K562 (cell line): ENCODE results near the gene TMPO. TPM values are rescaled to one million over a fixed set of nuclear protein-coding genes. Genes with fewer than 3 reads are reported as not detected.

Experiments
- ADNP ChIP-seq: fragments of 200-800 bp; sonication (Bioruptor generic); IDR thresholded peaks from 2 replicates; pipeline ENCODE4 v1.6.1; 2016; ENCODE audit warnings: missing genetic modification characterization, missing compliant biosample characterization
- ARID1B ChIP-seq: fragments of 450-650 bp; IDR thresholded peaks from 2 replicates; pipeline ENCODE4 v1.6.1; 2016; ENCODE audit warnings: antibody characterized with exemption, mild to moderate bottlenecking, inconsistent platforms
- BRF1 ChIP-seq: IDR thresholded peaks from 3 replicates; pipeline ENCODE4 v1.6.1; 2011; ENCODE audit warnings: borderline replicate concordance, mild to moderate bottlenecking; ENCODE audit not compliant: insufficient read length; ENCODE audit errors: extremely low read depth
- CBX3 ChIP-seq, 2 experiments: IDR thresholded peaks; 1 replicate in 1 of 2; 2 replicates in 1 of 2; pipeline ENCODE4 v1.6.1; 2012; ENCODE audit warnings: inconsistent platforms in 2 of 2, low read length in 2 of 2, borderline replicate concordance in 1 of 2, control low read depth in 1 of 2
- CHD4 ChIP-seq: fragments of 200-600 bp; sonication (generic); IDR thresholded peaks from 3 replicates; pipeline ENCODE4 v1.6.1; 2012; ENCODE audit warnings: low read depth, mild to moderate bottlenecking, mixed read lengths, low read length, inconsistent platforms; ENCODE audit not compliant: insufficient read depth, insufficient replicate concordance, poor library complexity, severe bottlenecking
- MAFF ChIP-seq: IDR thresholded peaks from 2 replicates; pipeline ENCODE4 v1.6.1; 2012; ENCODE audit warnings: low read length, improper control_type of control experiment
- RERE ChIP-seq: sonication (generic); formaldehyde crosslinking; IDR thresholded peaks from 2 replicates; pipeline ENCODE4 v1.8.0; 2023; ENCODE audit warnings: missing genetic modification reagents, mild to moderate bottlenecking, borderline replicate concordance
- SIN3B ChIP-seq: fragments of 450-650 bp; IDR thresholded peaks from 2 replicates; pipeline ENCODE4 v1.6.1; 2017; ENCODE audit warnings: low read depth, mild to moderate bottlenecking, moderate library complexity
- SMC3 ChIP-seq: conservative IDR thresholded peaks from 2 replicates; pipeline ENCODE4 v1.6.1; 2011; ENCODE audit warnings: low read depth, low read length, improper control_type of control experiment; ENCODE audit not compliant: insufficient read depth
- TAF15 ChIP-seq: fragments of 200-400 bp; formaldehyde crosslinking; IDR thresholded peaks from 2 replicates; pipeline ENCODE4 v1.6.1; 2017; ENCODE audit warnings: mild to moderate bottlenecking, low read depth, low read length, moderate library complexity
- TRIM24 ChIP-seq, 2 experiments: fragments of 450-650 bp; IDR thresholded peaks; 2 replicates each; pipeline ENCODE4 v1.6.1; 2016
- TRIM28 ChIP-seq: fragments of 450-650 bp; IDR thresholded peaks from 2 replicates; pipeline ENCODE4 v1.6.1; 2017
- ZBED1 ChIP-seq: IDR thresholded peaks from 2 replicates; pipeline ENCODE4 v1.6.1; 2014
- ZC3H8 ChIP-seq: fragments of 450-650 bp; IDR thresholded peaks from 2 replicates; pipeline ENCODE4 v1.6.1; 2017
- ZNF75A ChIP-seq: fragments of 450-650 bp; formaldehyde crosslinking; IDR thresholded peaks from 2 replicates; pipeline ENCODE4 v1.4.0; 2020; ENCODE audit warnings: mild to moderate bottlenecking
- polyA plus RNA-seq, 8 experiments: library from polyadenylated mRNA; depleted of rRNA in 4 of 8; stranded (reverse) in 5 of 8; unstranded in 3 of 8; fragments of >200 nt; fragmentation: Nextera tagmentation in 2 of 8; fragmentation: Illumina TruSeq in 1 of 8; extraction: Ambion mirVana in 2 of 8; extraction: Trizol in 1 of 8; gene quantifications; 2 replicates each; pipeline versions ENCODE4 v1.2.1 to v1.2.3, GENCODE V29; 2011 to 2014; ENCODE audit warnings: inconsistent platforms in 1 of 8, missing spikeins in 1 of 8
- total RNA-seq, 7 experiments: library from RNA; depleted of rRNA in 6 of 7; stranded (reverse); fragments of >200 nt in 6 of 7; fragmentation: Illumina TruSeq in 2 of 7; extraction: Trizol in 2 of 7; gene quantifications; 2 replicates each; pipeline versions ENCODE4 v1.2.1 to v1.2.3, GENCODE V29; 2011 to 2021; ENCODE audit warnings: low replicate concordance in 1 of 7
- TF ChIP-seq, protein P1 (sequence below): fragments of 250-450 bp; sonication (Bioruptor Pico); IDR thresholded peaks from 2 replicates; pipeline ENCODE4 v1.4.0; 2020
- TF ChIP-seq, protein P2 (sequence below): fragments of 450-650 bp; conservative IDR thresholded peaks from 2 replicates; pipeline ENCODE4 v1.6.1; 2016; ENCODE audit warnings: missing genetic modification characterization, low read depth, mild to moderate bottlenecking, control low read depth, missing compliant biosample characterization
- TF ChIP-seq, protein P3 (sequence below): IDR thresholded peaks from 2 replicates; pipeline ENCODE4 v1.6.1; 2011; ENCODE audit not compliant: insufficient read length; ENCODE audit errors: extremely low read depth
- TF ChIP-seq, protein P4 (sequence below): fragments of 250-450 bp; sonication (Bioruptor Pico); IDR thresholded peaks from 2 replicates; pipeline ENCODE4 v1.6.1; 2021; ENCODE audit warnings: mild to moderate bottlenecking

Gene TMPO
- total and polyA plus RNA-seq, 9 of the 15 experiments (the other 6 are each of a cell fraction or from before 2014, with no cell fraction given), result 62.1 to 263 (median 182) TPM

- TF ChIP-seq CHD4 (no peak), TRIM24 (IDR thresholded peaks at IDR 0.05) (peak; percentile 56 to 65; a peak in 3 of 4 replicates), BRF1 (peak; percentile 81), ARID1B (no peak), ZC3H8 (no peak), ZNF75A (CRISPR knock-in tag) (no peak), TAF15 (no peak), ZBED1 (0 out of 2 replicates have a peak, but pooled peaks have one; percentile 37), TRIM28 (peak; percentile 24; the same call in 1 of the 2 replicates), RERE (CRISPR knock-in tag) (no peak), ADNP (tag) (peak; percentile 99), SMC3 (no peak), SIN3B (peak; percentile 67), MAFF (no peak), CBX3 (IDR thresholded peaks at IDR 0.05; ENCODE audit: borderline replicate concordance in 1 of 2, low read length in 2 of 2) (peak in 1 of 2 experiments; percentile 21; a peak in 2 of 3 replicates)
- TF ChIP-seq, protein P1, sequence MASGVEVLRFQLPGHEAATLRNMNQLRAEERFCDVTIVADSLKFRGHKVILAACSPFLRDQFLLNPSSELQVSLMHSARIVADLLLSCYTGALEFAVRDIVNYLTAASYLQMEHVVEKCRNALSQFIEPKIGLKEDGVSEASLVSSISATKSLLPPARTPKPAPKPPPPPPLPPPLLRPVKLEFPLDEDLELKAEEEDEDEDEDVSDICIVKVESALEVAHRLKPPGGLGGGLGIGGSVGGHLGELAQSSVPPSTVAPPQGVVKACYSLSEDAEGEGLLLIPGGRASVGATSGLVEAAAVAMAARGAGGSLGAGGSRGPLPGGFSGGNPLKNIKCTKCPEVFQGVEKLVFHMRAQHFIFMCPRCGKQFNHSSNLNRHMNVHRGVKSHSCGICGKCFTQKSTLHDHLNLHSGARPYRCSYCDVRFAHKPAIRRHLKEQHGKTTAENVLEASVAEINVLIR (CRISPR knock-in tag), result no peak
- TF ChIP-seq, protein P2, sequence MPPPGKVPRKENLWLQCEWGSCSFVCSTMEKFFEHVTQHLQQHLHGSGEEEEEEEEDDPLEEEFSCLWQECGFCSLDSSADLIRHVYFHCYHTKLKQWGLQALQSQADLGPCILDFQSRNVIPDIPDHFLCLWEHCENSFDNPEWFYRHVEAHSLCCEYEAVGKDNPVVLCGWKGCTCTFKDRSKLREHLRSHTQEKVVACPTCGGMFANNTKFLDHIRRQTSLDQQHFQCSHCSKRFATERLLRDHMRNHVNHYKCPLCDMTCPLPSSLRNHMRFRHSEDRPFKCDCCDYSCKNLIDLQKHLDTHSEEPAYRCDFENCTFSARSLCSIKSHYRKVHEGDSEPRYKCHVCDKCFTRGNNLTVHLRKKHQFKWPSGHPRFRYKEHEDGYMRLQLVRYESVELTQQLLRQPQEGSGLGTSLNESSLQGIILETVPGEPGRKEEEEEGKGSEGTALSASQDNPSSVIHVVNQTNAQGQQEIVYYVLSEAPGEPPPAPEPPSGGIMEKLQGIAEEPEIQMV, result no peak
- TF ChIP-seq, protein P3, sequence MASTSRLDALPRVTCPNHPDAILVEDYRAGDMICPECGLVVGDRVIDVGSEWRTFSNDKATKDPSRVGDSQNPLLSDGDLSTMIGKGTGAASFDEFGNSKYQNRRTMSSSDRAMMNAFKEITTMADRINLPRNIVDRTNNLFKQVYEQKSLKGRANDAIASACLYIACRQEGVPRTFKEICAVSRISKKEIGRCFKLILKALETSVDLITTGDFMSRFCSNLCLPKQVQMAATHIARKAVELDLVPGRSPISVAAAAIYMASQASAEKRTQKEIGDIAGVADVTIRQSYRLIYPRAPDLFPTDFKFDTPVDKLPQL, result no peak
- TF ChIP-seq, protein P4, sequence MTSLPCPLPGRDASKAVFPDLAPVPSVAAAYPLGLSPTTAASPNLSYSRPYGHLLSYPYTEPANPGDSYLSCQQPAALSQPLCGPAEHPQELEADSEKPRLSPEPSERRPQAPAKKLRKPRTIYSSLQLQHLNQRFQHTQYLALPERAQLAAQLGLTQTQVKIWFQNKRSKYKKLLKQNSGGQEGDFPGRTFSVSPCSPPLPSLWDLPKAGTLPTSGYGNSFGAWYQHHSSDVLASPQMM (CRISPR knock-in tag), result no peak
Observed at GRCh38 chr12:98503592-98504367, 11.6 kb upstream of the TMPO start (continued).
